Aorta (tissue), 5 donors: ENCODE results near the gene L3MBTL1. TPM values are rescaled to one million over a fixed set of nuclear protein-coding genes. Genes with fewer than 3 reads are reported as not detected.
A peak's percentile ranks its signal among the peaks of the same experiment; 100 is the strongest.

ENCODE experiments used
- ATAC-seq: fragments of 200-7000 bp; cut with Tn5 transposase; one replicate; pipeline ENCODE4 v1.9.1; 2022; ENCODE audit warnings: moderate library complexity; ENCODE audit not compliant: low FRiP score
- DNase-seq, 2 donors: peaks; one replicate each; pipeline ENCODE4 v3.0.0-alpha.2; 2020
- H3K27ac ChIP-seq, 2 donors: one replicate each; pipeline ENCODE4 v1.5.1; 2013; ENCODE audit warnings: low read length in 2 of 2, mild to moderate bottlenecking in 2 of 2, moderate library complexity in 2 of 2, control low read depth in 1 of 2, inconsistent platforms in 1 of 2, low read depth in 1 of 2
- H3K27me3 ChIP-seq, 2 donors: one replicate each; pipeline ENCODE4 v1.6.1; 2013; ENCODE audit warnings: control low read depth in 1 of 2, low read length in 1 of 2, mild to moderate bottlenecking in 1 of 2, moderate library complexity in 1 of 2; ENCODE audit not compliant: insufficient read depth in 2 of 2, control insufficient read depth in 1 of 2
- H3K36me3 ChIP-seq, 2 donors: one replicate each; pipeline ENCODE4 v1.6.1; 2013; ENCODE audit warnings: control low read depth in 1 of 2, low read length in 1 of 2, mild to moderate bottlenecking in 1 of 2; ENCODE audit not compliant: insufficient read depth in 2 of 2, control insufficient read depth in 1 of 2
- H3K4me1 ChIP-seq, 2 donors: one replicate each; pipeline ENCODE4 v1.6.1; 2013; ENCODE audit warnings: low read length in 2 of 2, control low read depth in 1 of 2, mild to moderate bottlenecking in 1 of 2, moderate library complexity in 1 of 2; ENCODE audit not compliant: insufficient read depth in 2 of 2, control insufficient read depth in 1 of 2
- H3K4me3 ChIP-seq, 2 donors: one replicate each; pipeline ENCODE4 v1.5.1; 2013; ENCODE audit warnings: low read length in 2 of 2, control low read depth in 1 of 2, mild to moderate bottlenecking in 1 of 2
- H3K9me3 ChIP-seq: one replicate; pipeline ENCODE4 v1.6.1; 2013; ENCODE audit warnings: mild to moderate bottlenecking, low read length; ENCODE audit not compliant: control insufficient read depth
- WGBS, 2 donors: extraction: QIAGEN DNeasy Blood & Tissue Kit; methylation state at CpG; one replicate each; pipeline ENCODE4 v1.1.7; 2013; 5-methylcytosine and 5-hydroxymethylcytosine counted together
- intact Hi-C, 2 donors: fragments of 100-400 bp; cut with DNase I; formaldehyde crosslinking; loops; one replicate each; pipeline versions ENCODE4 v1.14.2 to v1.15.0; 2022
- long read RNA-seq, 2 donors: library from polyadenylated mRNA; unstranded; transcript quantifications; one replicate each; pipeline ENCODE4 v2.0.0, GENCODE V29; 2020 to 2021
- polyA plus RNA-seq, 2 donors: library from polyadenylated mRNA; stranded (reverse); fragments of 200-250 nt; gene quantifications; one replicate each; pipeline ENCODE4 v1.2.3, GENCODE V29; 2013
- total RNA-seq, 2 donors: library from RNA; stranded (reverse); fragmentation: NEBNext Ultra II Directional; extraction: Animal tissue kit (Norgen Biotek cat#: 25700); gene quantifications; one replicate each; pipeline ENCODE4 v1.2.1, GENCODE V29; 2021
- donor health status: healthy with polysubstance abuse.
- donor health status: Bipolar disorder and iron deficiency.
- donor health status: DM: no; HTN: no; CAD: no.
- donor health status: DM: no; HTN: no; CAD: no.
- donor health status: DM: yes; HTN: yes; CAD: no.

L3MBTL1 gene
- 10 to 100 TPM; 14.3 to 24.3 TPM for total RNA-seq
- 10 to 100 TPM in 1 of 2 donors, 1 to 10 TPM in 1; 2.9 to 11.6 TPM for polyA plus RNA-seq
- long read RNA-seq, donor 1, transcript L3MBTL1-203 (19 exons, 2,404 nt) = major isoform, 5 of 14 reads
- long read RNA-seq, donor 1, partial matches to known transcripts = 4 of 14 reads
- long read RNA-seq, donor 1, other reads (novel, unspliced or antisense) = 5 of 14 reads
- long read RNA-seq, donor 2, partial matches to known transcripts = 2 of 11 reads
- long read RNA-seq, donor 2, other reads (novel, unspliced or antisense) = 8 of 11 reads

DNA sequence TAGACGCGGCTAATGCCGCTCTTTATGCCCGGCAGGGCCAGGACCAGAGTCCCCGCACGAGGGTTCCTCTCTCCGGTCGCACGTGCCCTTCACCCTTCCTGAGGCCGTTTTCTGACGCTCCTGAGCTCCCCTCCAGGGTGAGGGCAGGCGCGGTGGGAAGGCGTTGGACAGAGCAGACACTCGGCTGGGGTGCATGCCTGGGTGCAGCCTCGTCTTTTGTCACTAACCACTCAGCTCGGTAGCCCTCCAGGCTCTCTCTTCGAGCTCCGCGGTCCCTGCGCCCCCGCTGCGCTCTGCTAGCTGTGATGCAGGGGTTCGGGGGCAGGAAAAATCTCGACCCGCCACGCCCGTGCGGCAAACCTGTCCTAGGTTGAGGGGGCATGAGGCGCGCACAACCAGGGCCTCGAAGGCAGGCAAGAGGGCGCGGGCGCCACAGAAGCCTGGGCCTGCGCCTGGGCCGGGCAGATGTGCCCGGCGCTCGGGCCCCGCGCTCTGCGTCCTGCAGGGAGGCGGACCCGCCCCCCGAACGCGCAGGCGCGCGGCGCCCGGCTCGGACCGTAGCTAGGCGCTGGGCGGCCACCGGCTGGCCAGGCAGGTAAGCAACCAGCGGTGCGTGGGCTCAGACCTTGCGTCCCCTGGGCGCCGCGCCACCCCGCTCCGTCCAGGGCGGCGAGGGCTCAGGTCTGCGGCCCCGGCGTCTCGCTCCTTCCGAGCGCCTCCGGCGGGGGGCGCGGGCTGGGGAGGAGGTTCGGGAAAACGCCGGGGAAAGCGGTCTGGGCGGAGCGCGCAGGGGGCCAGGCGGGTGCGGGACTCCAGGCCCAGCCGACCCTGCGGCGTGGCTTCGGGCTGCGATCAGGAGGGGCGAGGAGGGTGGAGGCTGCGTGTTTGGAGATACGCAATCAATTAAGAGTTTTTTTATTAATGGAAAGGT is at the start of gene L3MBTL1:
Gene L3MBTL1, plus strand, starts transcription at position 548 of the 931 bp plus-strand sequence. CDS start 5,807 bp downstream, outside the sequence.
- H3K27me3 ChIP-seq = no peaks in the 10 kb centered on the region
- DNase-seq = peak; percentile 50 to 81
- no peaks in the 10 kb centered on the region for H3K36me3 ChIP-seq
- no peaks in the 10 kb centered on the region for H3K9me3 ChIP-seq
- peak; percentile 67 for ATAC-seq
- no peak within 1 kb of the TSS for H3K27ac ChIP-seq
- no peaks in the 10 kb centered on the region for H3K4me1 ChIP-seq
- H3K4me3 ChIP-seq = peak within 1 kb of the TSS; percentile 19 to 59
- intact Hi-C loops = no loop called here
- WGBS, 2 donors = 5 to 6% methylated on average over 90 to 95 of the region's 95 CpGs

DNA sequence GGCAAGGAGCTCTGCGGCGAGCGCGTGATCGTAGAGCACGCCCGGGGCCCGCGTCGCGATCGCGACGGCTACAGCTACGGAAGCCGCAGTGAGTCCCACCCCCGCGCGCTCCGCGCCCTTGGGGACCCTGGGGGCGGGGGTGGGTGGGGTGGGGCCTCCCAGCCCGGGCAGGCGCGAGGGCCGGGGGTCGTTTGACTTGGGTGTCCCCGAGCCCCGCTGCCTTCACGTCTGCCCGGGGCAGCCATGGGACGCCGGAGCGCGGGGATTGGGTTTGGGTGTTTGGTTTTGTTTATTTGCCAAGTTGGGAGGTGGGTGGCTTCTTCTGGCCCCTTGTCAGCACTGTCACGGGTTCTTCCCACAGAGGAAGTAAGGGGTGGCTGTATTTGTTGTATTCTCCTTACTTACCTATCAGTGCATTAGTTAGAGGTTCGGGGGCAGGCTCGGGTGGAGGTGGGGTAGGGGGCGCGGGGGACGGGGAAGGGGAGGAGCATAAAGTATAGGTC is 49.0 kb upstream of the L3MBTL1 start:
- H3K4me1 ChIP-seq = peaks cover 0 to 2% of the 10 kb centered on the region in 2 donors
- intact Hi-C loops = loop anchor here in 1 of 2 donors (5.0 to 10.0 kb wide), 2 partner anchors 54 to 244 kb away; no protein-coding TSS in a partner anchor
- H3K36me3 ChIP-seq = peaks cover 3 to 7% of the 10 kb centered on the region in 2 donors
- H3K27ac ChIP-seq = peak overlapping the region; percentile 18 to 100
- DNase-seq (no peak), ATAC-seq (no peak)
- H3K9me3 ChIP-seq = no peaks in the 10 kb centered on the region
- H3K27me3 ChIP-seq = no peaks in the 10 kb centered on the region
- H3K4me3 ChIP-seq = peak overlapping the region; percentile 86 to 98
- 1% methylated on average over 41 of the region's 41 CpGs for WGBS, 2 donors

DNA sequence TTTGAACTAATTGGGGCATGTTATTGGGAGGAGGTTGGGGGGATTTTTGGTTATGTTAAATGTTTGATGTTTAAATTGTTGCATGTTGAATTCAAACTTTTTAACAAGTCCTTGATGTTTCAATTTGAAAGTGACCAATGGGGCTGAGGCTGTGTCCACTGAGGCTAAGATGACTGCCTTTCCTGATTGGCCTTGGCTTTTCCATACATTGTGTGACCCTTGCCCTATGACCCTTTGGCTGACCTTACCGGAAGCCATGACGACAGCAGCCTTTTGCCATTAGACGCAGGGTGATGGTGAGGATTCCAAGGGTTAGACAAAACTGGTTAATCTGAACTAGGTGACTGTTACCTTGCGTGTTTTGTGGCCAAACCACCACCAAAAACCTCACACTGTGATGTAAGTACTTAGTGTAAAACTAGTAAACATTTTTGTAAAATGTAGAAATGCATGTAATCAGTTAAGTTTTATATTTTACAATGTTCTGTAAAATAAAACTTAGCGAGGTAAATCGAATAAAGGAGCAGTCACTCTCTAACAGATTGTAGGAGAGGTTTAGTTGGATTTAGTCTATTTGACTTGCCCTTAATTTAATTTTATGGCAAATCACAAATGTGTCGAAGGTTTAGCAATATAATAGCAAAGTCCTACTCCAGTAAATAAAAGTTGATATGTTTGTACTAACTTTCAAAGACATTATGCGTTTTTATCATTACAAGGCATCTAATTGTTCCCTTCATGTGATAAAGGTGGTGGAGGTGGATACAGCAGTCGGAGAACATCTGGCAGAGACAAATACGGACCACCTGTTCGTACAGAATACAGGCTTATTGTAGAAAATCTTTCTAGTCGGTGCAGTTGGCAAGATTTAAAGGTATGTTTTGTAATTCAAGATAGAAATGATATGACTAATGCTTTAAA is 48.2 kb upstream of the L3MBTL1 start:
- Histone ChIP-seq H3K9me3 (no peaks in the 10 kb centered on the region), H3K4me1 (peaks cover 0 to 2% of the 10 kb centered on the region in 2 donors), H3K36me3 (peaks cover 3 to 7% of the 10 kb centered on the region in 2 donors), H3K4me3 (peak overlapping the region; percentile 86 to 98), H3K27me3 (no peaks in the 10 kb centered on the region), H3K27ac (peak overlapping the region in 1 of 2 donors; percentile 70)
- intact Hi-C loops = loop anchor here in 1 of 2 donors (5.0 to 10.0 kb wide), 2 partner anchors 53 to 244 kb away; no protein-coding TSS in a partner anchor
- DNase-seq (no peak), ATAC-seq (no peak)
- WGBS, 2 donors = 56 to 58% methylated on average over 12 of the region's 12 CpGs

DNA sequence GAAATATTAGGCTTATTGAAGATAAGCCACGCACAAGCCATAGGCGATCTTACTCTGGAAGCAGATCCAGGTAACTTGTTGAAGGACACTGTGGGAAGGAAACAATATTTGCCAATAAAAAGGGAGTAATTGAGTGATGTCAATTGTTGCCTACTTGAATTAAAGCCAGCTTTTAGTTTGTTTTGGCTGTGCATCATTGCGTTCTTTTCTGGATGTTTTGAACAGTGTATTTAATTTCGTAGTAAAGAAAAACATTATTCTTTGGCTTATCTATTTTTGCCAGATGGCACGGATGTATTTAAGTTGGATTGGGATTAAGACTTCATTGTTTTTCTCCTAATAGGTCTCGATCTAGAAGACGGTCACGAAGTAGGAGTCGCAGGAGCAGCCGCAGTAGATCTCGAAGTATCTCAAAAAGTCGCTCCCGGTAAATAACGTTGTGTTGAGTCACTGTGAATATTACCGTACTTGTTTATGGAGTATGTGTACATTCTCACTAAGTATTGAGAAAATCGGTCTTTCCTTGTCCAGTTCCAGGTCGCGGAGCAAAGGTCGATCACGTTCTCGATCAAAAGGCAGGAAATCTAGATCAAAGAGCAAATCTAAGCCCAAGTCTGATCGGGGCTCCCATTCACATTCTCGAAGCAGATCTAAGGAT is 47.2 kb upstream of the L3MBTL1 start:
- Histone ChIP-seq H3K27ac (no peak overlapping the region), H3K27me3 (no peaks in the 10 kb centered on the region), H3K9me3 (no peaks in the 10 kb centered on the region), H3K4me1 (peaks cover 0 to 2% of the 10 kb centered on the region in 2 donors), H3K36me3 (peaks cover 5 to 7% of the 10 kb centered on the region in 2 donors), H3K4me3 (no peak overlapping the region)
- no peak for DNase-seq
- intact Hi-C loops = loop anchor here in 1 of 2 donors (10.0 kb wide), 1 partner anchor 464 kb away; no protein-coding TSS in a partner anchor
- ATAC-seq = no peak
- WGBS, 2 donors = 51 to 58% methylated on average over 23 of the region's 23 CpGs

DNA sequence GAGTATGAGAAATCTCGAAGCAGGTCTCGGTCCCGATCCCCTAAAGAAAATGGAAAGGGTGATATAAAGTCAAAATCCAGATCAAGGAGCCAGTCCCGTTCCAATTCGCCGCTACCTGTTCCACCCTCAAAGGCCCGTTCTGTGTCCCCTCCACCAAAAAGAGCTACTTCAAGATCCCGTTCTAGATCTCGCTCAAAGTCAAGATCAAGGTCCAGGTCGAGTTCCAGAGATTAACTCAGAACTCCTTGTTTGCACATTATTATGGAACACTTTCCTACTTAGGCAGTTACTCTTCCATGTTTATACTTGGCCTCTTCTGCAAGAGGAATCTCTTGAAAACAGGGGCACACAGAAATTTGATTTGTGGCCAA is 46.7 kb upstream of the L3MBTL1 start:
- no peak for ATAC-seq
- WGBS, 2 donors = 95 to 97% methylated on average over 10 of the region's 10 CpGs
- intact Hi-C loops = loop anchor here in 1 of 2 donors (10.0 kb wide), 1 partner anchor 464 kb away; no protein-coding TSS in a partner anchor

DNA sequence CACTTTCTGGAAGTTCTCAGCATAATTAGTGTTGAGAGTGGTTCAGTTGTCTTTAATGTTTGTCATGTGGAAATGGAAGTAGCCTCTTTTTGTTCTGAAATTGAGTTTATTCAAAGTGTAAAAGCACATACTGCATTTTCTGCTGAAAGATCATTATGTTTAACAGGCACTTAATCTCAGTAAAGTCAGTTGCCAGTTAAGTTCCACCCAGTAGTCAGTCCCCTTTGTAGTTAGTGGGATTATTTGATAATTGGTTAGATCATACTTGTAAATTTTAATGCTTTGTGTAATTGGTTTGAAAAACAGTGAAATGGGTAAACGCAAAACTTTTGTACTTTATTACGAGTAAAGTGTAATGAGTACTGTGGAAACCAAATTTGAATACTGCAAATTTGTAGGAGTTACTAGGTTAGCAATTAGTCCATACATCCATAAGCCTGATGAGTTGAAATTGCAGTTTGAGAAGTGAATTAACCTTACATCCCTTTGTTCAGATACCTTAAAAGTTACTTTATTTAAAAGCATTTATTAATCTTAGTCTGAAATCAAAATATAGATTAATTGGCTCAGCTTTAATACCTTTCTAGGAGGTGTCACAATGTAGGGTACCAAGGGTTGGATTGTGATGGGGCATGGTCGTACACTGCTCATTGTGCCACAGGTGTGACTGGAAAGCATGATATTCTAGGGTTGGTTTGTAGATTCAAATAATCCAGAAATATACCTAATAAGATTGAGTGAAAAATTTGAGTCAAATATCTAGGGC is 45.4 kb upstream of the L3MBTL1 start:
- no peaks in the 10 kb centered on the region for H3K27me3 ChIP-seq
- intact Hi-C loops = loop anchor here in 1 of 2 donors (10.0 kb wide), 1 partner anchor 463 kb away; no protein-coding TSS in a partner anchor
- H3K4me3 ChIP-seq = no peak overlapping the region
- peaks cover 0 to 2% of the 10 kb centered on the region in 2 donors for H3K4me1 ChIP-seq
- ATAC-seq (no peak), DNase-seq (no peak)
- 83 to 85% methylated on average over 3 of the region's 3 CpGs for WGBS, 2 donors
- no peak overlapping the region for H3K27ac ChIP-seq
- peaks cover 5 to 7% of the 10 kb centered on the region in 2 donors for H3K36me3 ChIP-seq
- H3K9me3 ChIP-seq = no peaks in the 10 kb centered on the region

More for the DNA sequence above, 46.7 kb upstream of the L3MBTL1 start:
- no peaks in the 10 kb centered on the region for H3K27me3 ChIP-seq
- DNase-seq = no peak
- H3K36me3 ChIP-seq = peaks cover 5 to 7% of the 10 kb centered on the region in 2 donors
- H3K4me1 ChIP-seq = peaks cover 0 to 2% of the 10 kb centered on the region in 2 donors
- no peaks in the 10 kb centered on the region for H3K9me3 ChIP-seq
- no peak overlapping the region for H3K4me3 ChIP-seq
- H3K27ac ChIP-seq = no peak overlapping the region
